ENCODE results near the gene SRRM2. TPM values are rescaled to one million over a fixed set of nuclear protein-coding genes. Genes with fewer than 3 reads are reported as not detected.
A peak's percentile ranks its signal among the peaks of the same experiment; 100 is the strongest.

SRRM2 gene
- total RNA-seq, 1 experiment from 2014 or later, result 617 TPM

GRCh38 chr16:2782583-2783351, 30.3 kb downstream of the SRRM2 start:
- in situ Hi-C loops (cut with HindIII; ENCODE audit: low pct_unique_long_range_greater_than_20kb, low sequenced_read_pairs) (no loop called here), intact Hi-C loops (cut with micrococcal nuclease; ENCODE audit: unreplicated experiment) (no loop called here)
- ChIA-PET CTCF (no interaction called here), POLR2A (interaction anchor here (0.6 kb wide), 2 partner anchors 81 to 142 kb away, joined by 7 to 8 read pairs; no protein-coding TSS in a partner anchor)
- Histone ChIP-seq H3K27me3 (ENCODE audit: control insufficient read depth, insufficient read depth, low read length) (no peaks in the 10 kb centered on the region), H3K36me3 (ENCODE audit: control insufficient read depth, insufficient read depth, low read length) (no peaks in the 10 kb centered on the region; the same call in 1 of the 2 replicates), H3K27ac (ENCODE audit: low read length) (0 out of 2 replicates have a peak overlapping the region, but pooled peaks have one; percentile 19), H3K4me3 (ENCODE audit: low read depth in 2 of 2, low read length in 2 of 2) (no peak overlapping the region), H3K4me1 (ENCODE audit: control insufficient read depth, insufficient read depth, low read length) (peaks cover 18% of the 10 kb centered on the region), H3K9me3 (ENCODE audit: control insufficient read depth, insufficient read depth, low read depth, low read length) (no peaks in the 10 kb centered on the region)
- TF ChIP-seq TCF7L2 (IDR thresholded peaks at IDR 0.05; ENCODE audit: low read depth, low read length) (no peak), POLR2AphosphoS5 (IDR thresholded peaks at IDR 0.05; ENCODE audit: low read depth, low read length) (no peak), CTCF (IDR thresholded peaks at IDR 0.05) (no peak), SIN3A (IDR thresholded peaks at IDR 0.05; ENCODE audit: borderline replicate concordance, insufficient read depth, low read depth, low read length) (no peak)
- TF ChIP-seq, protein P1, sequence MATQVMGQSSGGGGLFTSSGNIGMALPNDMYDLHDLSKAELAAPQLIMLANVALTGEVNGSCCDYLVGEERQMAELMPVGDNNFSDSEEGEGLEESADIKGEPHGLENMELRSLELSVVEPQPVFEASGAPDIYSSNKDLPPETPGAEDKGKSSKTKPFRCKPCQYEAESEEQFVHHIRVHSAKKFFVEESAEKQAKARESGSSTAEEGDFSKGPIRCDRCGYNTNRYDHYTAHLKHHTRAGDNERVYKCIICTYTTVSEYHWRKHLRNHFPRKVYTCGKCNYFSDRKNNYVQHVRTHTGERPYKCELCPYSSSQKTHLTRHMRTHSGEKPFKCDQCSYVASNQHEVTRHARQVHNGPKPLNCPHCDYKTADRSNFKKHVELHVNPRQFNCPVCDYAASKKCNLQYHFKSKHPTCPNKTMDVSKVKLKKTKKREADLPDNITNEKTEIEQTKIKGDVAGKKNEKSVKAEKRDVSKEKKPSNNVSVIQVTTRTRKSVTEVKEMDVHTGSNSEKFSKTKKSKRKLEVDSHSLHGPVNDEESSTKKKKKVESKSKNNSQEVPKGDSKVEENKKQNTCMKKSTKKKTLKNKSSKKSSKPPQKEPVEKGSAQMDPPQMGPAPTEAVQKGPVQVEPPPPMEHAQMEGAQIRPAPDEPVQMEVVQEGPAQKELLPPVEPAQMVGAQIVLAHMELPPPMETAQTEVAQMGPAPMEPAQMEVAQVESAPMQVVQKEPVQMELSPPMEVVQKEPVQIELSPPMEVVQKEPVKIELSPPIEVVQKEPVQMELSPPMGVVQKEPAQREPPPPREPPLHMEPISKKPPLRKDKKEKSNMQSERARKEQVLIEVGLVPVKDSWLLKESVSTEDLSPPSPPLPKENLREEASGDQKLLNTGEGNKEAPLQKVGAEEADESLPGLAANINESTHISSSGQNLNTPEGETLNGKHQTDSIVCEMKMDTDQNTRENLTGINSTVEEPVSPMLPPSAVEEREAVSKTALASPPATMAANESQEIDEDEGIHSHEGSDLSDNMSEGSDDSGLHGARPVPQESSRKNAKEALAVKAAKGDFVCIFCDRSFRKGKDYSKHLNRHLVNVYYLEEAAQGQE (IDR thresholded peaks at IDR 0.05; ENCODE audit: insufficient read depth in 1 of 2, low read depth in 2 of 2, low read length in 1 of 2), result no peak
- peak; percentile 53; the same call in 1 of the 2 replicates for ATAC-seq
- BruUV-seq (replicated peaks), result no TSS peak
- no peak for DNase-seq (ENCODE audit: low read depth, low spot score)

DNA sequence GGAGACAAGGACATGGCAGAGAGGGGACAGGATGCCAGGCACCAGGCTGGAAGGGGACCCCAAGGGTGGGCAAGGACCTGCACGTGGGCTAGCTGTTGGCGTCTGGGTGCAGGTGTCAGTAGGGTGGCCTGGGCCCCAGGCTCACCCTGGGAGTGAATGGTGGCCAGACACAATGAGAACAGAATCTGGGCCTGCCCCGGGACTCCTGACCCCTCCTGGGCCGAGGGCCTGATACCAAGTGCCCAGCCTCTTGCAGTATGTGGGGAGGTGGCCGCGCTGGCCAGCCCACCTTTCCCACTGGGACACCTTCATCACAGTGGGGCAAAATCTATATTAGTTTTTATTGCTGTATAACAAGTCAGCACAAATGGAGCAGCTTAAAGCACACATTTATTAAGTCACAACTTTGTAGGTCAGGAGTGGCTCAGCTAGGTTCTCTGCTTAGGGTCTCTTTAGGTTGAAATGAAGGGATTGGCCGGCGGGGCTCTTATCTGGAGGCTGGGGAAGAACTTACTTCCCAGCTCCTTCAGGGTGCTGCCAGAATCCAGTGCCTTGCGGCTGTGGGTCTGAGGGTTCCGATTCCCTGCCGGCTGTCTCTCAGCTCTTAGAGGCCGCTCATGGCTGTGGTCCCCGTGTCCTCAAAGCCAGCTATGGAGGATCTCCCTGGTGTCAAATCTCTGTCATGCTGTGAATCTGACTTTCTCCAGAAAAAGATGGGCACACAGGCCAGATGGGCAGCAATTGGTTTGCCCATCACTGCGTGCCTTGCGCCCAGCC, 31.3 kb downstream of the SRRM2 start:
- BruUV-seq (replicated peaks), result no TSS peak
- H3K36me3 ChIP-seq (ENCODE audit: control insufficient read depth, insufficient read depth, low read length), result no peaks in the 10 kb centered on the region
- ATAC-seq, result no peak
- POLR2A ChIA-PET, result interaction anchor here (0.8 kb wide), 1 partner anchor 45 kb away, joined by 3 read pairs; no protein-coding TSS in a partner anchor
- CTCF ChIA-PET, result no interaction called here
- H3K4me3 ChIP-seq (ENCODE audit: low read depth in 2 of 2, low read length in 2 of 2), result no peak overlapping the region
- H3K27ac ChIP-seq (ENCODE audit: low read length), result no peak overlapping the region
- DNase-seq (ENCODE audit: low read depth, low spot score), result no peak
- no peaks in the 10 kb centered on the region for H3K9me3 ChIP-seq (ENCODE audit: control insufficient read depth, insufficient read depth, low read depth, low read length)
- no peaks in the 10 kb centered on the region for H3K27me3 ChIP-seq (ENCODE audit: control insufficient read depth, insufficient read depth, low read length)
- H3K4me1 ChIP-seq (ENCODE audit: control insufficient read depth, insufficient read depth, low read length), result peaks cover 10% of the 10 kb centered on the region; the same call in 1 of the 2 replicates
- TF ChIP-seq SIN3A (IDR thresholded peaks at IDR 0.05; ENCODE audit: borderline replicate concordance, insufficient read depth, low read depth, low read length) (no peak), CTCF (IDR thresholded peaks at IDR 0.05) (no peak), TCF7L2 (IDR thresholded peaks at IDR 0.05; ENCODE audit: low read depth, low read length) (no peak), POLR2AphosphoS5 (IDR thresholded peaks at IDR 0.05; ENCODE audit: low read depth, low read length) (no peak)
- TF ChIP-seq, protein P1 (IDR thresholded peaks at IDR 0.05; ENCODE audit: insufficient read depth in 1 of 2, low read depth in 2 of 2, low read length in 1 of 2), result no peak
- intact Hi-C loops (cut with micrococcal nuclease; ENCODE audit: unreplicated experiment) (no loop called here), in situ Hi-C loops (cut with HindIII; ENCODE audit: low pct_unique_long_range_greater_than_20kb, low sequenced_read_pairs) (no loop called here)

Measured in Panc1 (cell line).